Measurements from ENCODE around the gene ALDH9A1. TPM values are rescaled to one million over a fixed set of nuclear protein-coding genes. Genes with fewer than 3 reads are reported as not detected.

ALDH9A1 gene
- total and polyA plus RNA-seq, 2 donors (not counting 3 experiments of a cell fraction or from before 2014, with no cell fraction given): 25.5 to 47.4 TPM

DNA sequence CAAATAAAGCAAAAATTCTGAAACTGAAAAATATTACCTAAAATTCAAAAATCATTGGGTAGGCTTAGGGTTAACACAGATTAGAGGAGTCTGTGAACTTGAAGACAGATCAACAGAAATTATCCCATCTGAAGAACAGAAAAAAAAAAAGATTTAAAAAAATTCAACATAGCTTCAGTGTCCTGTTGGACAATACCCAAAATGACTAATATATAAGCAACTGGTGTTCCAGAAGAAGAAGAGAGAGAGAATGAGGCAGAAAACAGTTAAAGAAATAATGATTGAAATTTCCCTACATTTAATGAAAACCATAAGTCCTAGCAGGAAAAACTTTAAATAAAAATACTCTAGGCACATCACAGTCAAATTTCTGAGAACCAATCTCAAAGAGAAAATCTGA, 38.8 kb upstream of the ALDH9A1 start:
- Histone ChIP-seq H2AFZ (ENCODE audit: low read depth, low read length) (no peak overlapping the region), H3K27me3 (ENCODE audit: control insufficient read depth in 2 of 2, insufficient read depth in 2 of 2, low read length in 2 of 2) (no peaks in the 10 kb centered on the region), H3K4me2 (ENCODE audit: insufficient read depth, low read length) (no peak overlapping the region), H3K9me1 (replicated peaks; ENCODE audit: control insufficient read depth, extremely low read depth, insufficient read depth, low read length) (no peaks in the 10 kb centered on the region), H3K4me1 (ENCODE audit: control insufficient read depth, extremely low read depth, insufficient read depth, low read length) (no peaks in the 10 kb centered on the region), H3K9ac (replicated peaks; ENCODE audit: extremely low read depth, insufficient read depth, low read length) (no peak overlapping the region), H3K27ac (ENCODE audit: insufficient read depth, low read depth, low read length) (no peak overlapping the region), H3K36me3 (ENCODE audit: control insufficient read depth in 2 of 2, extremely low read depth in 1 of 2, insufficient read depth in 2 of 2, low read length in 2 of 2) (peaks cover 5 to 6% of the 10 kb centered on the region in 2 experiments), H4K20me1 (replicated peaks; ENCODE audit: control insufficient read depth, extremely low read depth, insufficient read depth, low read length) (no peaks in the 10 kb centered on the region), H3K4me3 (replicated peaks in 1 of 3; ENCODE audit: insufficient read depth in 1 of 3, low read depth in 1 of 3, low read length in 3 of 3) (no peak overlapping the region), H3K9me3 (replicated peaks; ENCODE audit: control insufficient read depth, insufficient read depth, low read length) (no peaks in the 10 kb centered on the region), H3K79me2 (ENCODE audit: control insufficient read depth, insufficient read depth, low read length) (no peaks in the 10 kb centered on the region)
- DNase-seq (ENCODE audit: low read depth, low spot score) (no peak), FAIRE-seq (no peak)
- POLR2A ChIA-PET: no interaction called here
- intact Hi-C loops (cut with micrococcal nuclease): no loop called here
- CTCF ChIA-PET: interaction anchor here (1.1 to 2.0 kb wide), 2 partner anchors 32 to 135 kb away, joined by 3 to 6 read pairs; partner anchors contain the start of gene TMCO1
- dilution Hi-C loops (cut with MboI; ENCODE audit: extremely low pct_ligation_motif_present, low sequenced_read_pairs): no loop called here
- BruUV-seq (replicated peaks): no TSS peak
- no peak for TF ChIP-seq POLR2AphosphoS5 (IDR thresholded peaks at IDR 0.05; ENCODE audit: insufficient read depth, low read depth, low read length)
- no peak for TF ChIP-seq FOS (IDR thresholded peaks at IDR 0.05; ENCODE audit: borderline replicate concordance, insufficient read depth, low read length)
- no peak for TF ChIP-seq MYC (IDR thresholded peaks at IDR 0.05; ENCODE audit: low read depth, low read length)
- TF ChIP-seq JUN (IDR thresholded peaks at IDR 0.05; ENCODE audit: borderline replicate concordance, insufficient read depth, insufficient read length, low read depth): no peak
- TF ChIP-seq POLR2A (IDR thresholded peaks at IDR 0.05; ENCODE audit: low read depth, low read length): no peak

DNA sequence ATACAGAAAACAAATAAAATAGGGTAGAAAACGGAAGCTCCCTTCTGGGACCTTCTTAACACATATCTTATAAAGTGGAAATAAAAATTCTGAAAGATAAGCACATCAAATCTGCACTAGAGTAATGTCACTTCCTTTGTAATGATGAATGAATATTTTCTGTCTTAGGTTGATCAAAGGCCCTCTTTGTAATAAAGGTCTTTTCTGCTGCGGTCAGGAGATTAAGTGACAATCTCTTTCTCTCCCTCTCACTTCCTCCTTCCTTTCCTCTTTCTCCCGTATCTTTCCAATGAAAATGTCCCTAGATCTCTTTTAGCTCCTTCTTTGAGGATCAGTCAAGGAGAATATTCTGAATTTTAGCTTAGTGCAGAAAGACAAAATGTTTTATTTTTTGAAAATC, 36.5 kb upstream of the ALDH9A1 start:
- BruUV-seq (replicated peaks): no TSS peak
- no peak overlapping the region for H2AFZ ChIP-seq (ENCODE audit: low read depth, low read length)
- no peaks in the 10 kb centered on the region for H3K9me1 ChIP-seq (replicated peaks; ENCODE audit: control insufficient read depth, extremely low read depth, insufficient read depth, low read length)
- no peaks in the 10 kb centered on the region for H4K20me1 ChIP-seq (replicated peaks; ENCODE audit: control insufficient read depth, extremely low read depth, insufficient read depth, low read length)
- no peak for TF ChIP-seq JUN (IDR thresholded peaks at IDR 0.05; ENCODE audit: borderline replicate concordance, insufficient read depth, insufficient read length, low read depth)
- H3K27ac ChIP-seq (ENCODE audit: insufficient read depth, low read depth, low read length): no peak overlapping the region
- no peak overlapping the region for H3K4me3 ChIP-seq (replicated peaks in 1 of 3; ENCODE audit: insufficient read depth in 1 of 3, low read depth in 1 of 3, low read length in 3 of 3)
- intact Hi-C loops (cut with micrococcal nuclease) (no loop called here), dilution Hi-C loops (cut with MboI; ENCODE audit: extremely low pct_ligation_motif_present, low sequenced_read_pairs) (no loop called here)
- H3K36me3 ChIP-seq (ENCODE audit: control insufficient read depth in 2 of 2, extremely low read depth in 1 of 2, insufficient read depth in 2 of 2, low read length in 2 of 2): no peaks in the 10 kb centered on the region
- no peak overlapping the region for H3K4me2 ChIP-seq (ENCODE audit: insufficient read depth, low read length)
- no peaks in the 10 kb centered on the region for H3K27me3 ChIP-seq (ENCODE audit: control insufficient read depth in 2 of 2, insufficient read depth in 2 of 2, low read length in 2 of 2)
- FAIRE-seq: no peak
- no peaks in the 10 kb centered on the region for H3K79me2 ChIP-seq (ENCODE audit: control insufficient read depth, insufficient read depth, low read length)
- CTCF ChIA-PET: interaction anchor here (1.0 to 1.8 kb wide), 3 partner anchors 11 to 190 kb away, joined by 3 to 4 read pairs (median 4); no protein-coding TSS in a partner anchor
- POLR2A ChIA-PET: no interaction called here
- H3K4me1 ChIP-seq (ENCODE audit: control insufficient read depth, extremely low read depth, insufficient read depth, low read length): no peaks in the 10 kb centered on the region
- no peaks in the 10 kb centered on the region for H3K9me3 ChIP-seq (replicated peaks; ENCODE audit: control insufficient read depth, insufficient read depth, low read length)
- DNase-seq (ENCODE audit: low read depth, low spot score): no peak
- H3K9ac ChIP-seq (replicated peaks; ENCODE audit: extremely low read depth, insufficient read depth, low read length): no peak overlapping the region

Measured in endothelial cell of umbilical vein (primary cell).